Measurements from ENCODE around the gene YIPF4.

Gene YIPF4

GRCh38 chr2:32356681-32357317, 79.1 kb downstream of the YIPF4 start, which contains the start of gene BIRC6:
BIRC6 (plus strand) TSS chr2:32357023; CDS start chr2:32357162, 139 bp downstream.
- TF ChIP-seq TAF1 (IDR thresholded peaks at IDR 0.05; ENCODE audit: low read depth) (peak; percentile 84; the same call in 1 of the 2 replicates), FOXM1 (IDR thresholded peaks at IDR 0.05; ENCODE audit: borderline replicate concordance, low read depth) (no peak; the same call in 1 of the 2 replicates), NFIC (IDR thresholded peaks at IDR 0.05) (no peak; the same call in 1 of the 2 replicates), ZBTB7A (IDR thresholded peaks at IDR 0.05; ENCODE audit: low read depth) (peak; percentile 88), TCF12 (IDR thresholded peaks at IDR 0.05; ENCODE audit: low read depth) (peak; percentile 77; the same call in 1 of the 2 replicates), REST (IDR thresholded peaks at IDR 0.05; ENCODE audit: low read depth) (no peak), MAX (IDR thresholded peaks at IDR 0.05) (peak; percentile 87), YY1 (IDR thresholded peaks at IDR 0.05; ENCODE audit: low read depth) (peak; percentile 90), TEAD4 (IDR thresholded peaks at IDR 0.05) (0 out of 2 replicates have a peak, but pooled peaks have one; percentile 8), EGR1 (IDR thresholded peaks at IDR 0.05) (peak; percentile 50; the same call in 1 of the 2 replicates), CREB1 (IDR thresholded peaks at IDR 0.05; ENCODE audit: low read depth) (peak; percentile 72), CEBPB (IDR thresholded peaks at IDR 0.05) (no peak), USF1 (IDR thresholded peaks at IDR 0.05) (peak; percentile 42; the same call in 1 of the 2 replicates), EP300 (IDR thresholded peaks at IDR 0.05; ENCODE audit: borderline replicate concordance) (no peak; the same call in 1 of the 2 replicates), RAD21 (IDR thresholded peaks at IDR 0.05; ENCODE audit: low read depth) (no peak)

GRCh38 chr2:32357318-32358110, 79.8 kb downstream of the YIPF4 start:
- TF ChIP-seq TAF1 (IDR thresholded peaks at IDR 0.05; ENCODE audit: low read depth) (no peak), CREB1 (IDR thresholded peaks at IDR 0.05; ENCODE audit: low read depth) (no peak), YY1 (IDR thresholded peaks at IDR 0.05; ENCODE audit: low read depth) (no peak), EGR1 (IDR thresholded peaks at IDR 0.05) (no peak), CEBPB (IDR thresholded peaks at IDR 0.05) (no peak), USF1 (IDR thresholded peaks at IDR 0.05) (no peak), FOXM1 (IDR thresholded peaks at IDR 0.05; ENCODE audit: borderline replicate concordance, low read depth) (no peak), EP300 (IDR thresholded peaks at IDR 0.05; ENCODE audit: borderline replicate concordance) (no peak), ZBTB7A (IDR thresholded peaks at IDR 0.05; ENCODE audit: low read depth) (no peak), MAX (IDR thresholded peaks at IDR 0.05) (no peak), REST (IDR thresholded peaks at IDR 0.05; ENCODE audit: low read depth) (no peak), TEAD4 (IDR thresholded peaks at IDR 0.05) (no peak), NFIC (IDR thresholded peaks at IDR 0.05) (no peak)

- no peak for TF ChIP-seq ZBTB7A (IDR thresholded peaks at IDR 0.05; ENCODE audit: low read depth)
- TF ChIP-seq NFIC (IDR thresholded peaks at IDR 0.05), result no peak
- TF ChIP-seq YY1 (IDR thresholded peaks at IDR 0.05; ENCODE audit: low read depth), result no peak
- TF ChIP-seq USF1 (IDR thresholded peaks at IDR 0.05), result no peak
- TF ChIP-seq FOXM1 (IDR thresholded peaks at IDR 0.05; ENCODE audit: borderline replicate concordance, low read depth), result no peak
Measured at GRCh38 chr2:32358111-32358482, 80.4 kb downstream of the YIPF4 start.

- TF ChIP-seq EP300 (IDR thresholded peaks at IDR 0.05; ENCODE audit: borderline replicate concordance) (no peak), TCF12 (IDR thresholded peaks at IDR 0.05; ENCODE audit: low read depth) (no peak), MAX (IDR thresholded peaks at IDR 0.05) (no peak), REST (IDR thresholded peaks at IDR 0.05; ENCODE audit: low read depth) (no peak), ZBTB7A (IDR thresholded peaks at IDR 0.05; ENCODE audit: low read depth) (no peak), YY1 (IDR thresholded peaks at IDR 0.05; ENCODE audit: low read depth) (no peak), FOXM1 (IDR thresholded peaks at IDR 0.05; ENCODE audit: borderline replicate concordance, low read depth) (no peak), EGR1 (IDR thresholded peaks at IDR 0.05) (no peak)
Measured at GRCh38 chr2:32360416-32360815, 82.7 kb downstream of the YIPF4 start.
